Activated CD4-positive, alpha-beta T cell treated with anti-CD3 and anti-CD28 coated beads for 1 hour (primary cell): ENCODE data around the gene ARMC12.
"Not testable (repeated sequence)": the region's sequence is repeated elsewhere in the genome, so short reads cannot be mapped to it uniquely, and the experiment has no call there.

Experiments used
- DNase-seq: peaks from one replicate; pipeline ENCODE4 v3.0.0-alpha.2; 2020

ARMC12 gene

GRCh38 chr6:35736982-35737412 is at the start of gene ARMC12:
ARMC12 (plus strand) TSS chr6:35737032; CDS start chr6:35737109, 77 bp downstream.
- no peak for DNase-seq

DNA sequence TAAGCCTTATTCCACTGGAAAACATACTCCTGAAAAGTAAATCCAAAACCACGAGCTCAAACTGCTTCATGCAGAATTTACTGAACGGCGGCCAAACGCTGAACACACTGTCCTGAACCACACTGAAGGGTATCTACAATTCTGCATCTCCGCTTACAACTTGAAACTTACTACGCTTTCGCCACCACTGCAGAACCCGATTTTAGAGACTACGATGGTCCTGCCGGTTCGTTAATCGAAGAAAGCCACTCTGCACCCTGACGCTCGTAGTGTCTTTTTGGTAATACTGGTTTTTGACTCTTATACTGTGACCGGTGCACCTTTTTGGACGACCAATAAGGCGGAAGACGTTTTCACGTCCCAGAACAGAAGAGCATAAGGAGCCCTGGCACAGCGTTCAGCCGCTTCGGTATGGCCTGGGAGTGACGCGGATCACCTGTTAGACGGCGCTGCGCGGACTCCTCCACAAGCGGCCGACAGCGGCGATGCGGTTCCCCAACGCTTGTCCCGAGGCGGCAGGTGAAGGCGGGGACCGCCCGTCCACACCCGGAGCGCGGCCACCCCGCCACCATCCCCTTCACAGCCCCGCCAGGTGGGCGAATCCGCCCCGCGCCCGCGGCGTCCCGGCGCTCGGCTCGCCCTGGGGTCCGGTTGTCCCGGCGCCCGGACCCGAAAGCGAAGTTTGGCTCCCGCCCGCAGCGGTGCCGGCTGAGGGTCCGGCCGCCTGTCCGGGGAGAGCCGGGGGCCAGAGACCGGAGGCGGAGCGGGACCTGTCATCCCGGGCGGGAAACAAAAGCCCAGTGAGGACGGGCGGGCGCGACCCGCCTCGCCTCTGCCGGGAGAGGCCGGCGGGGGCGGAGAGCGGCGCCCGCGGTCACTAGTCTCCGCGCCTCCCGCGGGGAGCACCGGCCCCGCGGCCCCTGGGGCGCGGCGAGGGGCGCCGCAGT is 48.9 kb upstream of the ARMC12 start:
- peak; percentile 37 for DNase-seq

GRCh38 chr6:35688605-35689322 is 48.1 kb upstream of the ARMC12 start, which contains the start of gene FKBP5:
FKBP5 (minus strand) TSS chr6:35688915; CDS start chr6:35642824, 46,091 bp downstream.
- peak; percentile 76 for DNase-seq

DNA sequence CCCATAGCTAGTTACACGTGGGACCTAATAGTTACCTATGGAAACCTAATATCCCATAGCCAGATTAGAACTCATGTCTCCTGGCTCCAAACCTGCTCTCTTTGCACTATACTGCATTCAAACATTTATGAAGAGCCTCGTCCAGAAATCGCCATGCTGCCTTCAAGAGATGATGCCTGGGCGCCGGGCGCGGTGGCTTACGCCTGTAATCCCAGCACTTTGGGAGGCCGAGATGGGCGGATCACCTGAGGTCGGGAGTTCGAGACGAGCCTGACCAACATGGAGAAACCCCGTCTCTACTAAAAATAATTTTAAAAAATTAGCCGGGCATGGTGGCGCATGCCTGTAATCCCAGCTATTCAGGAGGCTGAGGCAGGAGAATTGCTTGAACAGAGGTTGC is 46.8 kb upstream of the ARMC12 start:
- not testable (repeated sequence) for DNase-seq

GRCh38 chr6:35690484-35690883 is 46.3 kb upstream of the ARMC12 start:
- no peak for DNase-seq

- no peak for DNase-seq
Measured at GRCh38 chr6:35691027-35691824, 45.6 kb upstream of the ARMC12 start.

GRCh38 chr6:35694462-35694861 is 42.4 kb upstream of the ARMC12 start:
- DNase-seq: no peak

GRCh38 chr6:35698430-35698829 is 38.4 kb upstream of the ARMC12 start:
- not testable (repeated sequence) for DNase-seq

DNA sequence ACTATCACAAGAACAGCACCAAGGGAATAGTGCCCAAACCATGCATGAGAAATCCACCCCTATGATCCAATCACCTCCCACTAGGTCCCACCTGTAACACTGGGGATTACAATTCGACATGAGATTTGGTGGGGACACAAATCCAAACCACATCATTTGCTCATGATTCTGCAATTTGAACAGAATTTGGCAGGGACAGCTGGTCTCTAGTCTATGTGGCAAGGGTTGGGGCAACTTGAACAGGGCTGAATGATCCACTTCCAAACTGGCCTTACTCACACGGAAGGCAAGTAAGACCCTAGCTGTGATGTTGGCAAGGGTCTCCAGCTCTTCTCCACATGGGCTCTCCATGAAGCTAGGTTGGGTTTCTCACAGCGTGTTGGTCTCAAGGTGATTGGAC is 38.0 kb upstream of the ARMC12 start:
- DNase-seq: no peak

- no peak for DNase-seq
Measured at GRCh38 chr6:35703554-35703953, 33.3 kb upstream of the ARMC12 start.

- no peak for DNase-seq
Measured at GRCh38 chr6:35706468-35706867, 30.4 kb upstream of the ARMC12 start.

GRCh38 chr6:35707714-35708407 is 29.0 kb upstream of the ARMC12 start:
- no peak for DNase-seq

DNA sequence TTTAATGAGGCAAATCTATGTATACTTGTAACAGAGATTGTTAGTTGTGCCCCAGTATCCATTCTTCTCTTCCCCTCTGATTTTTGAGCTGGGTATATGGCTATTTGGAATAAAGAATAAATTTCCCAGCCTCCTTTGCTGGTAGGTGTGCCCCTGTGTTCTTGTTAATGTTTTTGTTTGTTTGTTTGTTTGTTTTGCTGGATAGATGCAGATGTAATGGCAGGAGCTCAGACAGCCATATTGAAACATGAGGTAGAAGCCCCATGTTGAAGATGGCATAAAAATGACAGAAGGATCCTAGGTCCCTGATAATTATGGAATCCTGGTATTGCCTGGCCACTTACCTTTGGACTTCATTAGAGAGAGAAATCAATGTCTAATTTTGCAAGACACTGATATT is 28.2 kb upstream of the ARMC12 start:
- DNase-seq: no peak

DNA sequence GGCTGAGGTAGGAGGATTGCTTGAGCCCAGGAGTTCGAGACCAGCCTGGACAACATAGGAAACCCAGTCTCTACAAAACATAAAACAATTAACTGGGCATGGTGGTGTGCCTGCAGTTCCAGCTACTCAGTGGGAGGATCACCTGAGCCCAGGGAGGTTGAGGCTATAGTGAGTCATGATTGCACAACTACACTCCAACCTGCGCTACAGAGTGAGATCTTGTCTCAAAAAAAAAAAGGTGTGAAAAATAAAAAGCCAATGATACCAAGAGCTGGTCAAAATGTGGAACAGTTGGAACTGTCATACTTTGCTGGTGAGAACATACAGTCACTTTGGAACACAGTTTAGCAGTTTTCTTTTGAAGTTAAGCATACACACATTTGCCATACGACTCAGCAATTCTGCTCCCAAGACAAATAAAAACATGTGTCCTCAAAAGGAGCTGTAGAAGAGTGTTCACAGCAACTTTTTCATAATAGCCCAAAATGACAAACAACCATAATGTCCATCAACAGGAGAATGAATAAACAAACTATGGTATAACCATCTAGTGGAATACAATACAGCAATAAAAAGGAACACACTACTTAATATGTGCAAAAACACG is 26.5 kb upstream of the ARMC12 start:
- DNase-seq: no peak

GRCh38 chr6:35711731-35712130 is 25.1 kb upstream of the ARMC12 start:
- no peak for DNase-seq

DNA sequence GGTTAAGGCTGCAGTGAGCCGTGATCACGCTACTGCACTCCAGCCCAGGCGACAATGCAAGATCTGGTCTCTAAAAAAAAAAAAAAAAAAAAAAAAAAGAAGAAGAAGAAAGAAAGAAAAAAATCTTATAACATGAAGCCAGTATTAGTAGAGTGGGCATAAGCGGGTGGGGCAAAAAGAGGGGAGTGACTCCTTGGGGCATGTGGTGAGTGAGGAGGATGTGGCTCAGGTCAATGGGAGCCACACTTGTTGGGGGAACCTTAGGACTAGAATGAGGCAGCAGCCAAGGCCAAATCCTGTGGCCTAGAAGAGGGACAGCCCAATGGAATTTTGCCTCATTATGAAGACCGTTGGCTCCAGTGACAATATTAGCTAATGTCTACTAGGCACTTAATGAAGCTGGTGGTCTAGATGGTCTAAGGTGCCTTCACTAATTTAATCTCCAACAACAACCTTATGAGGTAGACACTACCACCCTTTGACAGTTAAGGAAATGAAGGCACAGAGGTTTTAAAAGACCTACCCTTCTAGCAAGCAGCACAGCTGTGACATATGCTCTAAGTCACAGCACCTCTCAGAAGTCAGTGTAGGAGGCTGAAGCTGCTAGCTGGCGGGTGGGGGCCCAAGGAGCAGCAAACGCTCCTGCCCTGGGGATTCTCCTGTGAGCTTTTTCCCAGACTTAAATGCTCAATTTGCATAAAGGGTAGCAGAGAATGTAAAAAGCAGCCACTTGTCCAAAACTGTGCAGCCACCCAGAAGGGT is 23.6 kb upstream of the ARMC12 start:
- DNase-seq: no peak

GRCh38 chr6:35716798-35717197 is 20.0 kb upstream of the ARMC12 start:
- no peak for DNase-seq

DNA sequence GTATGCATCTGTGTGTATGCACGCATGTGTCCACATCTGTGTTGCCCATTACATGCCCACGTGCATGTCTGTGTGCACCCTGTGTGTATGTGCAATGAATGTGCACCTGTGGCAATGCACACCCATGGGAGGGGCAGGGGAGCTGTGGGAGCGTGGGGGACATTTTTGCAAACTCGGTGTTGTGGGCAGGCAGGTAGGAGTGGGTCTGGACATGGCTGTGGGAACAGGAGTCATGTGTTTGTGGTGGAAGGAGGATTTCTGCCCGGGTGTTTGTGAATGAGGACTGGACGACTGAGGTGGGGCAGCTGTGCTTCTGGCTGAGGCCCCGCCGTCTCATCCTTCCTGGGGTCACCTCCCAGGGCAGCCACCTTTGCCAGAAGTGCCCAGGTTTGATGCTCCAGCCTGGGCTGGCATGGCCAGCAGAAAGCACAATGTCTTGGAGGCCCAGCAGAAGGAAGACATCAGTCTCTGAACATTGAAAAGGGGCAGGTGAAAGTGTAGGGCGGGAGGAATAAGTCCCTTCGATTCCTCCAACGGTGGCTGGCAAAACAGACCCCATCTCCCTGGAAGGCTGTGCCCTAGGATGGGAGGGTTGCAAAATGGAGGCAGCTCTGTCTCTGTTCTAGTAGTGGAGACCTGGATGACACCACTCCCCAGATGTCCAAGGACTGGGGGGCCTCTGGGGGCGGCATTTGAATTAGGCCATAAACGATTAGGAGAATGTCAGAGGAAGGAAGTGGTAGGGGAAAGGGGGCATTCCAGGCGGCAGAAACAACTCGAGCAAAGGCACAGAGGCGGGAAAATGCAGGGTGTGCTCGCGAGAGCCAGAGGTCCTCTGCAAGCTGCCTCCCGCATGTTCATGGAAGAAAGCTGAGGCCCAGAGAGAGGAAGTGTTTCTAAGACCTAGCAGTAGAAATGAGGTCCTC is 19.1 kb upstream of the ARMC12 start:
- no peak for DNase-seq

DNA sequence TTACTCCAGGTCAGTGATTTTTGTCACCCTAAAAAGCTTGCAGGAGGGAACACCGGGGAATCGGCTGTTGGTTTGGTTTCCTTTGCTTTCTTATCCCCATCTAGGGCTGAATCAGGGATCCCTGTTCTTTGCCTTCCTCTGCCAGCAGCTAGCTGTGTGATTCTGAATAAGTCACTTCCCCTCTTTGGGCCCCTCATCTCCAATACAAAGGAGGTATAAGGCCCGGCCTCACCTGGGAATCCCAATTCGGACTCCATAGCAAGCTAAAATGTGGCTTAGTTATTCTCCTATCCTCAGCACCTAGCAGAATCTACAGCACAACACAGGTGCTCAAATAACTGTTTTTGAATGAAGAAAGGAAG is 18.5 kb upstream of the ARMC12 start:
- DNase-seq: no peak

DNA sequence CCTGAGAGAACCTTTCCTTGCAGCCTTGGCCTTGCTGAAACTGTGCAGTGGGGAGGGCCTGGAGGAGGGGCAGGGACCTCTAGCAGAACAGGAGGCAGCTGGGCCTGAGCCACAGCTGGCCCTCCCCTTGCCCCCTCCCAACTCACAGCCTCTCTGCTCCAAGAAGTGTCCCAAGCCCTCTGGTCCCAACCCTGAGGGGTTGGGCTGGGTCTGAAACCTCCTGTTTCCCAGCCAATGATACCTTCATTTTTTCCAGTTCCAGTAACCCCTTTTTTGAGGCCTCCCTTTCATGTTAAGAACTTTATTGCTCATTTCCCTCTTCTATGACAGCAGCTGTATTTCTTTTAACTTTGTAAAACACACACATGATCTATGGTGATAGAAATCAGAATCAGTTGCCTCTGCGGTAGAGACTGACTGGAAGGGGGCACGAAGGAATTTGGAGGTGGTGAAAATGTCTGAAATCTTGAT is 17.9 kb upstream of the ARMC12 start:
- no peak for DNase-seq
